B cell (primary cell): Measurements from ENCODE around the gene NPW. TPM values are rescaled to one million over a fixed set of nuclear protein-coding genes. Genes with fewer than 3 reads are reported as not detected.
A peak's percentile ranks its signal among the peaks of the same experiment; 100 is the strongest.

ENCODE experiments used
- ATAC-seq: fragments of 200-7000 bp; cut with Tn5 transposase; one replicate; pipeline ENCODE4 v1.10.0; 2021; ENCODE audit warnings: low read depth, mild to moderate bottlenecking, moderate number of reproducible peaks, moderate library complexity
- CTCF ChIA-PET: fragments of 350-600 bp; sonication (Branson Sonifier 250); formaldehyde crosslinking; loops from one replicate; lab custom pipeline; 2021; ENCODE audit warnings: antibody characterized with exemption, inconsistent platforms; lab: Charles Lee
- POLR2A ChIA-PET: fragments of 350-600 bp; sonication (Branson Sonifier 250); formaldehyde crosslinking; loops from one replicate; lab custom pipeline; 2021; ENCODE audit warnings: antibody characterized with exemption; lab: Charles Lee
- DNase-seq: peaks from one replicate; pipeline ENCODE4 v3.0.0; 2013
- H2AFZ ChIP-seq: 2 replicates; pipeline ENCODE4 v1.6.1; 2012; ENCODE audit warnings: mild to moderate bottlenecking, low read depth, low read length; ENCODE audit not compliant: insufficient read depth, poor library complexity, severe bottlenecking
- H3K27ac ChIP-seq, 2 donors: 1 replicate in 1 of 2; 2 replicates in 1 of 2; pipeline ENCODE4 v1.5.1; 2012 to 2013; ENCODE audit warnings: low read length in 2 of 2, mild to moderate bottlenecking in 2 of 2, moderate library complexity in 1 of 2
- H3K27me3 ChIP-seq, 4 experiments: fragments of 200-600 bp in 1 of 4; sonication (generic) in 1 of 4; replicated peaks in 1 of 4; 1 replicate in 2 of 4; 2 replicates in 2 of 4; pipeline versions ENCODE4 v1.6.1 to v1.7.0; 2013 to 2016; ENCODE audit warnings: low read length in 3 of 4, mild to moderate bottlenecking in 2 of 4, mixed read lengths in 1 of 4, moderate library complexity in 1 of 4; ENCODE audit not compliant: insufficient read depth in 4 of 4, control insufficient read depth in 3 of 4; ENCODE audit errors: control extremely low read depth in 1 of 4
- H3K36me3 ChIP-seq, 2 experiments: replicated peaks in 1 of 2; 1 replicate in 1 of 2; 2 replicates in 1 of 2; pipeline versions ENCODE4 v1.6.1 to v1.7.1; 2013; ENCODE audit warnings: low read length in 1 of 2; ENCODE audit not compliant: insufficient read depth in 2 of 2, control insufficient read depth in 1 of 2; ENCODE audit errors: control extremely low read depth in 1 of 2, extremely low read depth in 1 of 2
- H3K4me1 ChIP-seq, 2 donors: fragments of 200-600 bp in 1 of 2; sonication (generic) in 1 of 2; 1 replicate in 1 of 2; 2 replicates in 1 of 2; pipeline versions ENCODE4 v1.5.1 to v1.6.1; 2013 to 2017; ENCODE audit warnings: low read length in 2 of 2; ENCODE audit not compliant: control insufficient read depth in 2 of 2, insufficient read depth in 2 of 2
- H3K4me2 ChIP-seq: replicated peaks from 2 replicates; pipeline ENCODE3; 2012; ENCODE audit warnings: mild to moderate bottlenecking, low read depth, low read length; ENCODE audit not compliant: poor library complexity, severe bottlenecking
- H3K4me3 ChIP-seq, 5 experiments: fragments of 200-600 bp in 1 of 5; sonication (generic) in 1 of 5; 1 replicate in 3 of 5; 2 replicates in 2 of 5; pipeline versions ENCODE4 v1.5.1 to v1.7.0; 2011 to 2016; ENCODE audit warnings: low read length in 4 of 5, mild to moderate bottlenecking in 4 of 5, low read depth in 2 of 5, control low read depth in 1 of 5, moderate library complexity in 1 of 5; ENCODE audit not compliant: insufficient read depth in 1 of 5; ENCODE audit errors: control extremely low read depth in 1 of 5, extremely low read depth in 1 of 5
- H3K79me2 ChIP-seq: fragments of 200-600 bp; sonication (generic); one replicate; pipeline ENCODE4 v1.6.0; 2016; ENCODE audit warnings: low read length; ENCODE audit not compliant: control insufficient read depth, insufficient read depth
- H3K9ac ChIP-seq: fragments of 200-600 bp; sonication (generic); 2 replicates; pipeline ENCODE4 v1.6.1; 2017; ENCODE audit warnings: mild to moderate bottlenecking, low read length, moderate library complexity
- H3K9me3 ChIP-seq, 3 donors: one replicate each; pipeline versions ENCODE4 v1.6.1 to v1.7.1; 2013; ENCODE audit warnings: low read length in 2 of 3; ENCODE audit not compliant: control insufficient read depth in 2 of 3, insufficient read depth in 1 of 3; ENCODE audit errors: control extremely low read depth in 1 of 3
- H4K20me1 ChIP-seq: 2 replicates; pipeline ENCODE4 v1.6.0; 2012; ENCODE audit warnings: mild to moderate bottlenecking, low read length; ENCODE audit not compliant: insufficient read depth, control insufficient read depth, poor library complexity, severe bottlenecking
- H3K27ac Mint-ChIP-seq: one replicate; pipeline ENCODE4 v1.8.0; 2021; ENCODE audit warnings: mixed read lengths
- H3K27me3 Mint-ChIP-seq: one replicate; pipeline ENCODE4 v1.8.0; 2021; ENCODE audit warnings: mixed read lengths
- H3K4me1 Mint-ChIP-seq: one replicate; pipeline ENCODE4 v1.8.0; 2021; ENCODE audit warnings: mixed read lengths
- H3K4me3 Mint-ChIP-seq: one replicate; pipeline ENCODE4 v1.8.0; 2021; ENCODE audit warnings: mixed read lengths
- H3K9me3 Mint-ChIP-seq: one replicate; pipeline ENCODE4 v1.8.0; 2022; ENCODE audit warnings: mixed read lengths; ENCODE audit not compliant: insufficient read depth
- CTCF ChIP-seq: fragments of 200-600 bp; IDR thresholded peaks from one replicate; pipeline ENCODE4 v1.8.0; 2022; ENCODE audit warnings: antibody characterized with exemption, mild to moderate bottlenecking
- EZH2 ChIP-seq: IDR thresholded peaks from 2 replicates; pipeline ENCODE4 v1.6.1; 2012; ENCODE audit warnings: borderline replicate concordance, low read depth, mild to moderate bottlenecking, moderate library complexity, low read length; ENCODE audit not compliant: insufficient read depth, poor library complexity, severe bottlenecking
- WGBS: methylation state at CpG from one replicate; pipeline ENCODE4 v1.1.5; 2013; ENCODE audit warnings: missing lambda C conversion rate; ENCODE audit not compliant: insufficient coverage; 5-methylcytosine and 5-hydroxymethylcytosine counted together
- intact Hi-C: fragments of 100-400 bp; cut with micrococcal nuclease; formaldehyde crosslinking; loops from one replicate; pipeline ENCODE4 v1.10.0; 2022
- polyA plus RNA-seq: library from polyadenylated mRNA; depleted of rRNA; stranded (reverse); fragments of >200 nt; gene quantifications from 2 replicates; pipeline ENCODE4 v1.2.3, GENCODE V29; 2012
- total RNA-seq, 2 donors: library from RNA; stranded (reverse); fragments of 120-200 nt in 1 of 2; gene quantifications; 1 replicate in 1 of 2; 2 replicates in 1 of 2; pipeline versions ENCODE4 v1.2.3 to v1.2.4, GENCODE V29; 2013 to 2022

NPW gene
- total and polyA plus RNA-seq, 2 donors (not counting 1 experiment from before 2014, with no cell fraction given) = 0.13 to 1.7 TPM

DNA sequence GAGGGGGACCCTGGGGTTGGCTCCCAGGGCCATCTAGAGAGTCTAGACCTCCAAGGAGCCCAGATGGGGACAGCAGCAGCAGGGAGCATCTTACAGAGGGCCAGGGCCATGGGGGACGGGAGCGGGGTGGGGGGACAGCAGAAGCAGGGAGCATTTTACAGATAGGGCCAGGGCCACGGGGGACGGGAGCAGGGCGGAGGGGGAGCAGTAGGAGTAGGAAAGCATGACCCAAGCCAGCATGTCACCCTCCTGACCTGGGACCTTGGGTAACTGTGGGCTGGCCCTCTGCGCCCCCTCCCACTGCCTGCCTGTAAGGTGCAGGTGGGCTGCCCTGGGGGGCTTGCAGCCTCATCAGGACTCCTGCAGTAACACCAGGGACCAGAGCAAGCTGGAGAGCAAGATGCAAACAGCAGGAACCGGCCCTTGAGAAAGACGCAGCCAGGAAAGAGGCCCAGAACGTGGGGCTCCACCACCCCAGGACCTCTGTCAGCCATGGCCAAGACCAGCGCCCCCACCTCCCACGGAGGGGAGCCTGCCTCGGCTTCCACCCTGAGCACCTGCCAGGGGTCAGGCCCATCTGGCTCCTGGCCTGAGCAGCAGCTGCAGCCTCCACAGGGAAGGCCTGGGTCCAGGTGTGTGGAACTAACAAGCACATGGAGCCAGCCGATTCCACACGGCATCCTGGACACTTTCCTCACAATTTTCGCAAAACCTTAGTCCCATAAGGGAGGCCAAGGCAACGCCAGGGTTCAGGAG lies 12.3 kb upstream of the NPW start:
- Histone ChIP-seq H3K9ac (peak overlapping the region; percentile 15), H3K4me3 (no peak overlapping the region), H3K27ac (no peak overlapping the region), H2AFZ (no peak overlapping the region), H4K20me1 (peaks cover 70% of the 10 kb centered on the region), H3K4me1 (peaks cover 42 to 56% of the 10 kb centered on the region in 2 donors), H3K79me2 (peaks cover 74% of the 10 kb centered on the region), H3K4me2 (peak overlapping the region; percentile 77), H3K9me3 (no peaks in the 10 kb centered on the region), H3K36me3 (peaks cover 0 to 21% of the 10 kb centered on the region in 2 experiments), H3K27me3 (no peaks in the 10 kb centered on the region)
- POLR2A ChIA-PET = interaction anchor here (0.7 kb wide), 1 partner anchor 145 kb away, joined by 4 read pairs; no protein-coding TSS in a partner anchor
- no peak overlapping the region for H3K27ac Mint-ChIP-seq
- intact Hi-C loops = no loop called here
- no peaks in the 10 kb centered on the region for H3K27me3 Mint-ChIP-seq
- TF ChIP-seq EZH2 (no peak), CTCF (no peak)
- WGBS = 66% methylated on average over 12 of the region's 16 CpGs
- peak overlapping the region; percentile 82 for H3K4me3 Mint-ChIP-seq
- H3K4me1 Mint-ChIP-seq = peaks cover 47% of the 10 kb centered on the region
- no peaks in the 10 kb centered on the region for H3K9me3 Mint-ChIP-seq
- DNase-seq (no peak), ATAC-seq (no peak)
- CTCF ChIA-PET = interaction anchor here (1.8 kb wide), 1 partner anchor 133 kb away, joined by 10 read pairs; no protein-coding TSS in a partner anchor

GRCh38 chr16:2008009-2008526 lies 11.5 kb upstream of the NPW start:
- peak overlapping the region; percentile 77 for H3K4me2 ChIP-seq
- ChIA-PET CTCF (interaction anchor here (1.1 to 1.8 kb wide), 2 partner anchors 50 to 132 kb away, joined by 3 to 10 read pairs; no protein-coding TSS in a partner anchor), POLR2A (interaction anchor here (0.5 to 1.5 kb wide), 3 partner anchors 14 to 832 kb away, joined by 3 to 5 read pairs (median 3); no protein-coding TSS in a partner anchor)
- peak overlapping the region; percentile 63 for H3K9ac ChIP-seq
- H3K36me3 ChIP-seq = peaks cover 0 to 13% of the 10 kb centered on the region in 2 experiments
- H4K20me1 ChIP-seq = peaks cover 62% of the 10 kb centered on the region
- DNase-seq (no peak), ATAC-seq (no peak)
- H2AFZ ChIP-seq = no peak overlapping the region
- peak overlapping the region; percentile 68 for H3K27ac Mint-ChIP-seq
- H3K9me3 Mint-ChIP-seq = no peaks in the 10 kb centered on the region
- H3K9me3 ChIP-seq = no peaks in the 10 kb centered on the region
- WGBS = 13% methylated on average over 15 of the region's 15 CpGs
- H3K4me1 ChIP-seq = peaks cover 42 to 56% of the 10 kb centered on the region in 2 donors
- TF ChIP-seq EZH2 (no peak), CTCF (no peak)
- H3K4me1 Mint-ChIP-seq = peaks cover 47% of the 10 kb centered on the region
- H3K4me3 ChIP-seq = no peak overlapping the region
- intact Hi-C loops = loop anchor here (2.0 kb wide), 1 partner anchor 43 kb away; the partner anchor contains the start of gene RPS2
- H3K4me3 Mint-ChIP-seq = peak overlapping the region; percentile 82
- H3K27me3 Mint-ChIP-seq = no peaks in the 10 kb centered on the region
- no peak overlapping the region for H3K27ac ChIP-seq
- H3K27me3 ChIP-seq = no peaks in the 10 kb centered on the region
- peaks cover 69% of the 10 kb centered on the region for H3K79me2 ChIP-seq
